Fibroblast of mammary gland (primary cell): ENCODE results near the gene CBY3.

Experiments used
- DNase-seq: peaks from one replicate; pipeline ENCODE4 v3.0.0-alpha.2; 2010; ENCODE audit warnings: low read depth
- H3K4me3 ChIP-seq: 2 replicates; pipeline ENCODE4 v1.5.1; 2011; ENCODE audit warnings: low read depth, mild to moderate bottlenecking, low read length, moderate library complexity; ENCODE audit not compliant: control insufficient read depth
- CTCF ChIP-seq: conservative IDR thresholded peaks from 2 replicates; pipeline ENCODE4 v1.5.1; 2011; ENCODE audit warnings: low read depth, low read length, inconsistent platforms; ENCODE audit not compliant: control insufficient read depth, insufficient read depth

Gene CBY3

GRCh38 chr5:179680780-179681401 lies at the start of gene CBY3:
Gene CBY3, minus strand, starts transcription at chr5:179681034. Its CDS starts 116 bp downstream, at chr5:179680918.
- peak; percentile 31 for DNase-seq
- no peak for TF ChIP-seq CTCF

GRCh38 chr5:179730356-179730755 lies 49.5 kb upstream of the CBY3 start:
- no peak overlapping the region for H3K4me3 ChIP-seq
- TF ChIP-seq CTCF = no peak
- DNase-seq = no peak

More at GRCh38 chr5:179680780-179681401, at the start of gene CBY3:
- no peak within 1 kb of the TSS for H3K4me3 ChIP-seq

GRCh38 chr5:179729727-179730126 lies 48.9 kb upstream of the CBY3 start:
- no peak overlapping the region for H3K4me3 ChIP-seq
- no peak for DNase-seq
- no peak for TF ChIP-seq CTCF

GRCh38 chr5:179729303-179729702 lies 48.5 kb upstream of the CBY3 start:
- H3K4me3 ChIP-seq = no peak overlapping the region
- TF ChIP-seq CTCF = no peak
- DNase-seq = no peak

- DNase-seq = no peak
- TF ChIP-seq CTCF = no peak
- no peak overlapping the region for H3K4me3 ChIP-seq
Observed at GRCh38 chr5:179727106-179727505, 46.3 kb upstream of the CBY3 start.

- no peak for DNase-seq
- H3K4me3 ChIP-seq = no peak overlapping the region
- TF ChIP-seq CTCF = no peak
Observed at GRCh38 chr5:179724163-179724562, 43.3 kb upstream of the CBY3 start.

GRCh38 chr5:179720222-179720621 lies 39.4 kb upstream of the CBY3 start:
- H3K4me3 ChIP-seq = no peak overlapping the region
- DNase-seq = peak; percentile 37
- TF ChIP-seq CTCF = no peak
